Stimulated activated CD4-positive, alpha-beta T cell treated with anti-CD3 and anti-CD28 coated beads, TNF-alpha, amount 100 ng/mL, for 1 hour (primary cell): ENCODE results near the gene DEPDC7.
A peak's percentile ranks its signal among the peaks of the same experiment; 100 is the strongest.
"Not testable (repeated sequence)": the region's sequence is repeated elsewhere in the genome, so short reads cannot be mapped to it uniquely, and the experiment has no call there.

Experiments used
- DNase-seq, 3 donors: peaks; one replicate each; pipeline ENCODE4 v3.0.0-alpha.2; 2020; ENCODE audit warnings: low read depth in 3 of 3, low spot score in 1 of 3

DEPDC7 gene

DNA sequence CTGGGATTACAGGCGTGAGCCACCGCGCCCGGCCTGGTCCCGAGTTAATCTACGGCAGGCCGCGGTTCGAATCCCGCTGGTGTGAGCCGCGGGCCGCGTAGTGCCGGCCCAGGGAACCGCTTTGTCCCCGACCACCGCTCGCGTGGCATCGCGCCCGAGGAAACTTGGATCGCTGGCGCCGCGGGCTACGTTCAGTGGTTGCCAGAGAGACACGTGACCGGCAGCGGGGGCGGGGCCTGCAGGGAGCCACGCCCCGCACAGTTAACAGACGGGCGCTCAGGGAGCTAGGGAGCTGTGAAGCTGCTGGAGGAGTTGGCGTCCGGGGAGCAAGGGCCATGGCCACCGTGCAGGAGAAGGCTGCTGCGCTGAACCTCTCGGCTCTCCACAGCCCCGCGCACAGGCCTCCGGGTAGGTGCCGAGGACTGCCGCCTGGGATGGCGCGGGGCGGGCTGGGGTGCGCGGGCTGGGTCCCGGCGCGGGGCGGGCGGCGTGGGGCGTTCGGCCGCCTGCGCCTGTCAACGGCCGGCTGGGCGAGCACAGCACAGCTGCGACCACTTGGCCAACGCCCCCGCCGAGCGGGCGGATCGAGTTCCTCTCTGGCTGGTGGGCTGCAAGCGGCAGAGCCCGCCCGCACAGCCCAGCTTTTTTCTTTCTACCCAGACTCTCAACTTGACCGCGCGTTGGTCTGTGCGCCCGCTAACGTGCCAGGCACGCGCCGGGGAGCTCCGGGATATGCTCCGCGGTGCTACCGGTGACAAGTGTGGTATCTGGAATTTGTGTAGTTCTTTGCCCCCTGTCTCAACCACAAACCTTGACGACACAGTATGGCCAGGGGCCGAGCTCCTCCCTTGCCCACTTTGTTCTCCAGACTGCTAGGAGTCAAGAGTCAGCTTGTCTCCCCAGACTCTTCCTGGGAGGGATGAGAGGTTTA lies at the start of gene DEPDC7:
Gene DEPDC7 (plus strand): TSS at position 258 of the 931 bp plus-strand sequence. CDS start 78 bp downstream, at position 336.
- peak in 2 of 3 donors; percentile 54 to 76 for DNase-seq

DNA sequence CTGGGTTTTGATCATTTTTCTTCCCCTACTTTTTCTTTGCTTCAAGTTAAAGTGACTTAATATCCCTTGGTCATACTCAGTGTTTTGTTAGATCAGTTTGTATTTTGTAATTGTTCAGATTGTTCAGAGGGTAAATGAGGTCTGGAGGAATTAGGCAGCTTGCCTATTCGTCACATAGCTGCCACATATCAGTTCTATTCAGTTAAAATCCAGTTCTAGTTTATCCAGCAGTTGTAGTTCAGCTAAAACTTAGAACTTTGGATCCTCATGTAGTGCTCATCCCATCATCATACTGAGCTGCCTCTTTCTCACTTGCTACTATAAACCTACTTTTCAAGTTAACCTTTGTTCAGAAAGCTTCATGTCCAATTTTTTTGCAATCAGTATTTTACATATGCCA lies 47.1 kb upstream of the DEPDC7 start:
- no peak for DNase-seq

DNA sequence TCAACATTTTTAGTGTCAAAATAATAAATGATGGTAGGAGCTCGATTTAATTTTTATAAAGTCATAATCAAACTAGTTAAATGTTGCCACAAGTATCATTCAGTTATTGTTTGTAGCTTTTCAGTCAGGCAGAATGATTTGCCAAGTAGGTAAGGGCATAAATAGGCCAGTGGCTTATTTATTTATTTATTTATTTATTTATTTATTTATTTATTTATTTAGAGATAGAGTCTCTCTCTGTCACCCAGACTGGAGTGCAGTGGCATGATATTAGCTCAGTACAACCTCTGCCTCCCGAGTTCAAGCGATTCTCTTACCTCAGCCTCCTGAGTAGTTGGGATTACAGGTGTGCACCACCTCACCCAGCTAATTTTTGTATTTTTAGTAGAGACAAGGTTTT lies 43.4 kb upstream of the DEPDC7 start:
- DNase-seq, result not testable (repeated sequence)

DNA sequence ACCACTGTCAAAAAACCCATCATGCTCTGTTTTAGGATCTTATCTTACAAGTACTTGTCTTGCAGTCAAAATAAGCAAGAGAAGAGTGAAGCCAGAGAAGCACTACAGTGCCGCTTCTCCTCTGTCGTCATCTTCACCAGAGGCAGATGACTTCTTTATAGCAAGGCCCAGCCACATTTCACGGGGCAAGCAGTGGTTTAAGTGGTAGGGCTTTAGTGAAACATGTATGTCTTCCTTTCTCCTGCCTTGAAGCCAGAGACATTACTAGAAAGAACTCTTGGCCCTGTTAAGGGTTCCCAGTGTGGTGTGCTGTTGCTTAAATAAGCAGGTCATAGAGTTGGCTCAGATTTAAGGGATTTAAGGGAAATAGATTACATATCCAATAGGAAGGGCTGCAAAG lies 42.9 kb upstream of the DEPDC7 start:
- no peak for DNase-seq

DNA sequence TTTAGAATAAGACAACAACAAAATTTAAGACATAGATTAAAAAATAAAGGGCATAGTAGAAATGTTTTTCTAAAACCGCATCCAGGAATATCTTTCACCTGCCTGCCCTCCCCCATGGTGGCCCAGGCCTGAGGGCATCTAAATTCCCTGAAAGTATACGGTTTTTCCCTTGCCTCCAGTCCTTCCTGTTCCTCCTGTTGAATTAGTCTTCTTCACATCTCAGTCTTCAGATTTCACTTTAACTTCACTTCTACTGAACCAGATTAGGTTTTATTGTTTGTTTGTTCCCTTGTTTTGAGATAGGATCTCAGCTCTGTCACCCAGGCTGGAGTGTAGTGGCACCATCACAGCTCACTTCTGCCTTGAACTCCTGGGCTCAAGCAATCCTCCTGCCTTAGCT lies 33.1 kb upstream of the DEPDC7 start:
- DNase-seq, result no peak

DNA sequence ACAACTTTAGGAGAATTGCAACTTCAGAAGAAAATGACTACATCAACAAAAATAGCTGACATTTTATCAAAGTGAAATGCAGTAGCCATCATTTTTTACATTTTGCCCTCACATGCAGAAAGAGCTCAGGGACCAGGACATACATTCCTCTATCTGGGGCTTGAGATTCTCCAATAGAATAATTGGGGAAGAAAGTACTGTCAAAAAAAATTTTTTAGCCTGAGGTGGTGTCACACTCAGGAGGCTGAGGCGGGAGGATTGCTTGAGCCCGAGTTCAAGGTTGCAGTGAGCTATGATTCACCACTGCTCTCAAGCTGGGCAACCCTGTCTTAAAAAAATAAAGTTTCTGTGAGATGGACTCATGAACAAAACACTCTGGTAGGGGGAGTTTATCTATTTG lies 32.2 kb upstream of the DEPDC7 start:
- no peak for DNase-seq

DNA sequence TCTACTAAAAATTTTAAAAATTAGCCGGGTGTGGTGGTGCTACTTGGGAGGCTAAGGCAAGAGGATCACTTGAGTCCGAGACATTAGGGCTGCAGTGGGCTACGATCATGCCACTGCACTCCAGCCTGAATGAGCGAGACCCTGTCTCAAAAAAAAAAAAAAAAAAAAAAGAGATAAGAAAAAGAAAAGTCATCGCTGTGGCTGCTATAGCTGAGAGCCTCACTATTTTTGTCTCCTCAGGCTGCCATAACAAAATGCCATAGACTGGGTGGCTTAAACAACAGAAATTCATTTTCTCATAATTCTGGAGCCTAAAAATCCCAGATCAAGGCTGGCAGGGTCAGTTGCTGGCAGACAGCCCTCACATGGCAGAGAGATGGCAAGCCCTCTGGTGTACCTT lies 30.1 kb upstream of the DEPDC7 start:
- no peak for DNase-seq

DNA sequence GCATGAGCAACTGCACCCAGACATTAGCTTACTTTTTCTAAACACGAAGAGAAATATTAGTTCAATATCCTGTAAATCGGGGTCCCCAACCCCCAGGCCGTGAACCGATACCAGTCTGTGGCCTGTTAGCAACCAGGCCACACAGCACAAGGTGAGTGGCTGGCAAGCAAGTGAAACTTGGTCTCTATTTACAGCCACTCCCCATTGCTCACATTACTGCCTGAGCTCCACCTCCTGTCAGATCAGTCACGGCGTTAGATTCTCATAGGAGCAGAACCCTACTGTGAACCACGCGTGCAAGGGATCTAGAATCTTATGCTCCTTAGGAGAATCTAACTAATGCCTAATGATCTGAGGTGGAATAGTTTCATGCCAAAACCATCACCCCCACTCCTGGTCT lies 27.8 kb upstream of the DEPDC7 start:
- no peak for DNase-seq

DNA sequence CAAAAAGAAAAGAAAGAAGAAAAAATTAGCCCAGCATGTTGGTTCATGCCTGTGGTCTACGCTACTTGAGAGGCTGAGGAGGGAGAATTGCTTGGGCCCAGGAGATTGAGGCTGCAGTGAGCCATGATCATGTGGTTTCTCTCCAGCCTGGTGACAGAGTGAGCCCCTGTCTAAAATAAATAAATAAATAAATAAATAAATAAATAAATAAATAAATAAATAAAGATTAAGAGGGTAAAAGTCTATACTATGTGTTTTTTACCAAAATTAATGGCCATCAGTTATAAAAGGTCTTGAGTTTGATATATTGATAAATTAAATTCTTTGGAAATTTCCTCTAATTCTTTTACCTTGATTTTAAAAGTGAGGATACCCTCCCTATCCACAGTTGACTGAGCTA lies 25.2 kb upstream of the DEPDC7 start:
- DNase-seq, result no peak

DNA sequence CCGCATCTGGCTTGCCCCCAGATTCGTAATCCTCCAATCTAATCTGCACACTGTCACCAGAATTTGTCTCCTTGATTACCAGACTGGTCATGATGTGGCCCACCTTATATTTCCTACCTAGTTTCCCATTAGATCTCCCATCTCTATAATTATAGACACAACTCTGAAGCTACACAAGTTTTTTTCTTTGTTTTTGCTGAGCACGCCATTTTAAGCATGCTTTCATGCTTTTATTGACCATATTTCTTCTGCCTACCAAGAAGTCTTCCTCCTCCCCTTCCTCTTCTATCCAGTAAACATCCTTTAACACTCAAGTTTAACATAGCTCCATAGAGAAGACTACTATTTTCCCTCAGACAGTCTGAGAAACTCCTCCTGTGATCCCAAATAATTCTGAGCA lies 24.3 kb upstream of the DEPDC7 start:
- DNase-seq, result no peak

DNA sequence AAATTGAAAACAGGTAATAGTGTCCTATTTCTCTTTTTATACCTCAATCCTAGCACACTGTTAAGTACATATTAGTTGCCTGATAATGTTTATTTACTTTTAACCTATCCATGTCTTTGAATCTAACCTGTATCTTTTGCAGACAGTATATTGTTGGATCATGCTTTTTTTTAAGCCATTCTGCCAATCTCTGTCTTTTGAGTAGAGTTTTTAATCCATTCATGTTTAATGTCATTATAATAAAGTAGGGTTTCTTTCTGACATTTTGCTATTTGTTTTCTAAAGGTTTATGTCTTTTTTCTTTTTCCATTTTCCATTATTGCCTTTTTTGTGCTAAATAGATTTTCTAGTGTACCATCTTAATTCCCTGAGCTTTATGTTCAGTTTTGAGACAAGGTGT lies 23.8 kb upstream of the DEPDC7 start:
- DNase-seq, result no peak

DNA sequence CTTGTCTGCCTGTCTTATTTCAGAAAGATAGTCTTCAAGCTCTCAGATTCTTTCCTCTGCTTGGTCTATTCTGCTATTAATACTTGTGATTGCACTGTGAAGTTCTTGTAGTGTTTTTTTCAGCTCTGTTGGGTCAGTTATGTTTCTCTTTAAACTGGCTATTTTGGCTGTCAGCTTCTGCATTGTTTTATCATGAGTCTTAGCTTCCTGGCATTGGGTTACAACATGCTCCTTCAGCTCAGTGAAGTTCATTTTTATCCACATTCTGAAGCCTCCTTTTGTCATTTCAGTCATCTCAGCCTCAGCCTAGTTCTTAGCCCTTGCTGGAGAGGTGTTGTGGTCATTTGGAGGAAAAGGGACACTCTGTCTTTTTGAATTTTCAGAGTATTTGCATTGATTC lies 15.5 kb upstream of the DEPDC7 start:
- no peak for DNase-seq

DNA sequence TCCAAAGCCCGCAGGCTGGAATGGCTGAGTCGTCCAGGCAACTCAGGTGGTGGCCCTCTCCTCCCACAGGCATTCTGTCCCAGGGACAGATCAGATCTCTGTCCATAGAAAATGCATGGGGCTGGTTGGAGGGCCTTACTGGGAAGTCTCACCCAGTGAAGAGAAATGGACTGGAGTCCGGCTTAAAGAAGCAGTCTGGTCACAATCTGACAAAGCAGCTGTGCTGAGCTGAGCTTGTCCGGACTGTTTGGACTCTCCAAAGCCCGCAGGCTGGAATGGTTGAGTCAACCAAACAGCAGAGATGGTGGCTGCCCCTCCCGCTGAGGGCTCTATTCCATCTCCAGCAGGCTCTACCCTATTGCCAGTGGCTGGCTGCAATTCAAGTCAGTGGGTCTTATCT lies 14.4 kb upstream of the DEPDC7 start:
- DNase-seq, result no peak

DNA sequence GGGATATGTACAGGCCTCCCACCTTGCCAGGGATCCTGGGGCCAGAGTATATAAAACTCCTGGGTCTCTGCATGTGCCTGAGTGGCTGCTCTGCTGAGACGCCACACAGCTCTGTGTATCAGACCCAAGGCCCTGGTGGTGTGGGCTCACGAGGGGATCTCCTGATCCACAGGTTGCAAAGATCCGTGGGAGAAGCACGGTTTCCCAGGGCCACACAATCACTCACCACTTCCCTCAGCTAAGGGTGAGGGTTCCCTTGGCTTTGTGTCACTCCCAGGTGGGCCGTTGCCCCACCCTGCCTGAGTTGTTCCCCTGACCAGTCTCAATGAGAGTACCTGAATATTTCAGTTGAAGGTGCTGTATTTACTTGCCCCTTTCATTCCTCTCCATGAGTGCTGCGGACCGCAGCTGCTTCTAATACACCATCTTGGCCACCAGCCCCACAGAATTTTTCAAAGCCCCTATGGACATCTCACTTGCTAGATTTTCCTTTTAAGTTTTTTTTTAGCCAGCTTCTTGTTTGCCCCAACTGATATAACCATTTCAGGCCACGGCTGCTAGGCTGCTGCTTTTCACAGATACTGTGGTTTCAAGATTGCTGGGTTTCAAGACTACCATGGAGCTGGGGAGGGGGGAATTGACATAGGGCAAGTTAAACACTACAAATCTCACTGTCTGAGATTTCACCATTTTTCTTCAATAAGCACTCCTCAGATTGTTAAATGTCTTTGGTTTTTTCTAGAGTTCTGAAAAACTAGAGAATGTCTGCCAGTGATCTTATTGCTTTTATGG lies 13.7 kb upstream of the DEPDC7 start:
- no peak for DNase-seq

DNA sequence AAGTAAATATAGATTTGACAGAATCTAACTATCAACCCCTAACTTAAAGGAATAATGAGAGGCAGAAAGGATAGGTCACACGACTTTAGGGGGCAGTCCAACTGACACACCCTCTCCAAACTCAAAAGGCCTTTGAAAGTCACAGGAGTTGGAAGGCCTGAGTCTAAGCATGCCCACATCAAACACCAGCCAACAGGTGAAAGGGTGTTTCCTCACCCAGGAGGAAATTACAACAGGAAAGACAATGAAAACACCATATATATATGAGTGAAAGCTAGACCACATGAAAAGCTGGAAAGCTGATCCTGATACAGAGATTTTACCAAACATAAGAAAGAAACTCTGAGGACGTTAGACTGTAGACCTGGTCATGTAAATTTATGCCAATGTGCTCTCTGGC lies 10.5 kb upstream of the DEPDC7 start:
- DNase-seq, result no peak

DNA sequence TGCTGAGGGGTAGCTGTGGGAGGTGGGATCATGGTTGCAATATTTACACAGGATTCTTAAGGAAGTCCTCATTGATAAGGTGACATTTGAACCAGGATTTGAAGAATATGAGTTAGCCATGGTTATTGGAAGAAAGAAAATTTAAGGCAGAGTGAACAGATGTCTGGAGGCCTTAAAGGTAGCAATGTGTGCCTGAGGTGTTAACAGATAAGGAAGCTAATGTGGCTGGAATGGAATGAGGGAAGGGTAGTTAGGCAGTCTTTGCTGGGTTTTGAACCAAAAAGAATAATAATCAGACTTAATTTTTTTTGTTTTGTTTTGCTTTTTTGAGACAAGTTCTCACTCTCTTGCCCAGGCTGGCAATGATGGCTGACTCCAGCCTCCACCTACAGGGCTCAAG lies 9.7 kb upstream of the DEPDC7 start:
- no peak for DNase-seq

DNA sequence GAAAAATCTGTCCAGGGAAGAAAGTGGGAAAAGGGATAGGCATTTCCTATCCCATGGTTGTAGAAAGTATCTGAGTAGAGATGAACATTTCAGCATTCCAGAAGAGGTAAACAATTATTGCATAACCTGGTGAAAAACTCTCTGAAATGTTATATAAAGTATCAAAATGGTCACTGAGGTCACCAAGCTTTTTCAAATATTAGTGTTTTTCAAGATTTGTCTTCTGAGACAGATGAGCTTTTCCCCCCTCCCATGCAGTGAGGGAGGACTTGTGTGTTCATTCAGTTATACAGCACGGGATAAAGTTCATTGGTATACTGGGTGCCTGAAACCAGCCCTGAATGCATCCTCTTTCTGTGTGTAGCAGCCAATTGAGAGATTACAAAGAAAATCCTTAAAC lies 1.9 kb upstream of the DEPDC7 start:
- DNase-seq, result no peak

DNA sequence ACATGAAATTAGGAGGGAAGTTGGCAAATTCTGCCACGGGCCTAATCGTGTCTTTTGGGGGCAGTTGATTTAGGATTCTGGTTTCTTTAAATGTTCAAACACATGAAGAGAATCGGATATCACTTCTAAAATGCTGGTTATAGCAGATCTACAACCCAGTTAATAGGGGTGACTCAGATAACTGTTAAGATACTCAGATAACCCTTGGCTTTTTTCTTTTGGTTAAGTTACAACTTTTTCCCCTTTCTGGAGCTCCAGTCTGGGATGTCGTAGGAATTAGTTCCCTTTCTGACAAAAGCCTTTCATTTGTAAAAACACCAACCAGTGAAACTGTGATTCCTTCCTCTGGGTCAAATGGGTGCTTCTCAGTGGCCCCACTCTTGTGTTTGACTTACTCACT lies 976 bp downstream of the DEPDC7 start:
- no peak for DNase-seq

DNA sequence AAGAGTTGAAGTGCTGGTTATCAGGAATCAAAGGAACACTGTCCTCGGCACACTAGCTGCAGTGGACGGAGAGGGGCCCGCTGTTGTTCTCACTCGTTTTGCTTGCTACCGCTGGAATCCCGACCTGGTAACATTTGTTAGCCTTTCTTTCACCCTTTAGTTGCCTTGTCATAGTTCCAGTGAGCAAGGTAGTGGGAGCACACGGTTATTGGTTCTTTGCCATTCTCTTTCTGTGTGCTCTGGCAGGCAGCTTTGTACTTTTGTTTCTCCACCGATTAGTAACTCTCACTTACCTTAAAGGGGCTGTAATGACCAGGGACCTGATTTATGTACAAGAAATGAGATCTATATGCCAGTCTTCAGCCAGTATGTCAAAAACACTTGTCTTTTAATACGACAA lies 1.8 kb downstream of the DEPDC7 start:
- no peak for DNase-seq

DNA sequence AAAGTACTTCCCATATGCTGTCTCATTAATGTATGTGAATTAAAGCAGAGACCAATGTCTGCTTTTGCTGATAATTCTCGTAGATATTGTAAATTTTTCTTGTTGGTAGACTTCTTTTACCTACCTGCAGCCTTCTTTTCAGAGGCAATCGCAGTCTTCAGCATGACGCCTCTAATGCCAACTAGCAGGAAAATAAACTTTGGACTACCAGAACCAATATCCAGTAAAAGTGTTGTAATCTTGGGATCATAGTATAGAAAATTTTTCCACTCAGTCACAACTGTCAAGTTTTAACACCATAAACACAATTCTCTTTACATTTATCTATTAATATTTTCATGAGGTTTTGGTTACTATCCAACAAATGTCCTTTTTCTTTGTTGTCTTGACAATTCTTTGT lies 2.3 kb downstream of the DEPDC7 start:
- DNase-seq, result no peak

DNA sequence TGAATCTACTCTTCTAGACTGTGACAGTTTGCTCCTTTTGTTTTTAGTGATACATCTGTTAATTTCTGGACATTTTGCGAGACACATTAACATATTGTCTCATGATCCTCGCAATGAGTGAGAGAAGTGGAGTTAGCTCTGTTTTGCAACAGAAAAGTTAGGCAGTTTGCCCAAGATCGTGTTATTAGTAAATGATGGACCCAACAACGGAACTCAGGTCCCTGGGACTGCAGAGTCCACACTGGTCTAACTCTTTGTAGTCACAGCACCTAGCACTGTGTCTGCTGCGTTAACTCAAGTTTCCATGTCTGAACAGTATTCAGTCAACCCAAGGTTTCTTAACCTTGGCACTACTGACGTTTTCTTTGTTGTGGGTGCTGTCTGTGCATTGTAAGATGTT lies 3.2 kb downstream of the DEPDC7 start:
- DNase-seq, result no peak

DNA sequence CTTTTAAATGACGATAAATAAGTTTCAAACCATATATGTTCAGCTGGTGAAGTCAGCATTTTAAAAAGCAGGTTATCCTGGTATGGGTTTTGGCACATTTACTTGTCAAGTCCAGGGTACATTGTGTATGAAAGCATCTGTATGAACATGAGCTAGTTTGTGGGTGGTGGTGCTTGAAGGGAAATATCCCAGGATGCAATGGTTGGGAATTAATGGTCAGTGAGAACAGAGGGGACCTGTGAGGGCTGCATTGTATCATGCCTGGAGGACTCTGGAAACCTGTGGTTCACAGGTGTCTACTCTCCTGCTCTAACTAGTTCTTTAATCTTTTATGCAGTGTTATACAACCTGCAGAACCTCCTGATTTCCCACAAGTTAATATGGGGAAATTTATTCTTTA lies 5.8 kb downstream of the DEPDC7 start:
- DNase-seq, result no peak
